Measurements from ENCODE around the gene PTGER2. TPM values are rescaled to one million over a fixed set of nuclear protein-coding genes. Genes with fewer than 3 reads are reported as not detected.

The PTGER2 gene
- total RNA-seq, 1 experiment from 2014 or later: 0.57 TPM

DNA sequence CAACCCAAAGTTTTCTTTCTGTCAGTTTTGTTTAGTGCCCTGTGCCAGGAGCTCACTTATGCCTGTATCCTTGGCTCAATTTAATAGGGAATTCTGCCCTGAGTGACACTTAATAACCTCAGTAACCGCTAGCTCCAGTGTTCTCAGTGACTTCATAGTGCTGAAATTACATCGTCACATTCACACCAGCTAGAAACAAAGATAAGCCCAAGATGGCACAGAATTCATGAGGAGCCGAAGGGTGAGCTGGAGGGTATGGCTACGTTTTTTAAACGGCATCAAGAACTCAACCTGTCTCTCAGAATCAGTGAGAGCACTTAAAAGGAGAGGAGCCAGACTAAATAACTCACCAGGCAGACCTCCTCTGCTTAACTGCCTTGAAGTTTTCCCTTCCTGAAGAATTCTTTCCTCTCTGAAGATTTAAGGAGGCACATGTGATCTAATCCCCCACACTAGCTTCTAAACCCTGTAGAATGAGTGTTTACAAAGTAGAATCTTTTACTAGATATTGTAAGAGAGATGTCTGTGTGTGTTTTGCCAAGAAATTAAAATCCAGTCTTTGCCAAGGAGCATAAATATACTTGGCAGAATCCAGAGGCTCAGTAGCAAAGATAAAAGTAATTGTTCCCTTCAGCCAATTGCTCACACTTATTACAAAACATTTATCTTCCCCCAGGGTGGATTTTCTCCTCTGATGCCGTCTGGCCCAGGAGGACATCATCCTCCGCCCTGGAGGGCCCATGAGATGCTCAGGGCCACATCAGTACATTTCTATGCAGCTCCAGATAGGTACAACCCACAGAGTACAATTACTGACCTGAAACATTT is 37.3 kb downstream of the PTGER2 start:
- ChIA-PET RAD21 (ENCODE audit: low non-redundant PET in 1 of 2, low total read pairs in 2 of 2, uncharacterized antibody in 2 of 2, unreplicated experiment in 2 of 2) (no interaction called here), POLR2A (no interaction called here), CTCF (no interaction called here)
- intact Hi-C loops (cut with micrococcal nuclease): no loop called here
- no peaks in the 10 kb centered on the region for H3K36me3 ChIP-seq (ENCODE audit: control insufficient read depth in 1 of 2, insufficient read depth in 2 of 2, low read length in 2 of 2)
- H3K4me1 ChIP-seq (ENCODE audit: control insufficient read depth in 1 of 2, insufficient read depth in 2 of 2, low read length in 2 of 2): peaks cover 0 to 8% of the 10 kb centered on the region in 2 experiments; a peak in 1 of 4 replicates
- H3K9me2 ChIP-seq (ENCODE audit: insufficient read depth): 0 out of 2 replicates have a peak, but pooled peaks cover 5% of the 10 kb centered on the region
- no peak for TF ChIP-seq CBX3 (IDR thresholded peaks at IDR 0.05; ENCODE audit: low read depth)
- no peak for TF ChIP-seq ELF1 (IDR thresholded peaks at IDR 0.05; ENCODE audit: borderline replicate concordance, low read depth)
- TF ChIP-seq EZH2 (IDR thresholded peaks at IDR 0.05): no peak
- no peak for TF ChIP-seq YY1 (IDR thresholded peaks at IDR 0.05; ENCODE audit: extremely low read depth, insufficient replicate concordance, low read depth, low read length)
- TF ChIP-seq, protein P1, sequence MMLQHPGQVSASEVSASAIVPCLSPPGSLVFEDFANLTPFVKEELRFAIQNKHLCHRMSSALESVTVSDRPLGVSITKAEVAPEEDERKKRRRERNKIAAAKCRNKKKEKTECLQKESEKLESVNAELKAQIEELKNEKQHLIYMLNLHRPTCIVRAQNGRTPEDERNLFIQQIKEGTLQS (IDR thresholded peaks at IDR 0.05): no peak
- no peak for TF ChIP-seq JUND (IDR thresholded peaks at IDR 0.05)
- no peak for TF ChIP-seq FOSL1 (IDR thresholded peaks at IDR 0.05; ENCODE audit: low read depth)
- TF ChIP-seq SIN3A (IDR thresholded peaks at IDR 0.05; ENCODE audit: low read depth): no peak
- no peak for TF ChIP-seq SRF (IDR thresholded peaks at IDR 0.05; ENCODE audit: low read depth)
- no peak for TF ChIP-seq CEBPB (IDR thresholded peaks at IDR 0.05; ENCODE audit: low read depth)
- H2AFZ ChIP-seq (ENCODE audit: low read depth, low read length, poor library complexity, severe bottlenecking): no peak overlapping the region
- DNase-seq (ENCODE audit: low read depth, low spot score) (no peak), ATAC-seq (no peak)
- no peaks in the 10 kb centered on the region for H3K79me2 ChIP-seq (ENCODE audit: insufficient read depth, low read length)
- H4K20me1 ChIP-seq (ENCODE audit: insufficient read depth): no peaks in the 10 kb centered on the region
- H3K9me3 ChIP-seq (ENCODE audit: control insufficient read depth in 1 of 2, insufficient read depth in 1 of 2, low read depth in 1 of 2, low read length in 2 of 2): no peaks in the 10 kb centered on the region
- BruUV-seq (replicated peaks): no TSS peak
- H3K9ac ChIP-seq (ENCODE audit: low read length): no peak overlapping the region
- no peaks in the 10 kb centered on the region for H3K27me3 ChIP-seq (ENCODE audit: insufficient read depth, low read length)
- H3K4me3 ChIP-seq (replicated peaks in 1 of 2; ENCODE audit: low read depth in 1 of 2, low read length in 2 of 2): no peak overlapping the region
- H3K27ac ChIP-seq (ENCODE audit: low read depth, low read length): no peak overlapping the region
- no peak overlapping the region for H3K4me2 ChIP-seq (ENCODE audit: low read length)

DNA sequence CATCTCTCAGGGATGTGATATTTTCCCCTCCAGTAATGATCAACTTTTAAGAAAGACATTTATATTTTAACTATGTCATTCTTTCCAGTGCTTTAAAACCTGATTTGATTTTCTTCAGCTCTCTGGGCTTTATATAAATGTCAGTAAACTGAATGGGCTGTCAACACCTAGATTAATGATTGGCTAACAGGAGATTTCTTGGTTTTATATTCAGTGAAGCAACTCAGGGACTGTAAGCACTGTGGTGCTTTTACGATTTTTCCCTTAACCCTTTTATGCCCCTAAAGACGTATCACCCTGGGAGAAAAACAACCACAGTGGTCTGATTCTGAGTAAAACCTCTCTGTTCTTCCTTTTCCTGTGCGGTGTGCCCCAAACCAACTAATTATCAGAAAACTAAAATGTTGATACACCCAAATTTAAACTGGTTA is 38.0 kb downstream of the PTGER2 start:
- ATAC-seq: no peak
- intact Hi-C loops (cut with micrococcal nuclease): no loop called here
- no peaks in the 10 kb centered on the region for H3K9me3 ChIP-seq (ENCODE audit: control insufficient read depth in 1 of 2, insufficient read depth in 1 of 2, low read depth in 1 of 2, low read length in 2 of 2)
- H3K4me1 ChIP-seq (ENCODE audit: control insufficient read depth in 1 of 2, insufficient read depth in 2 of 2, low read length in 2 of 2): peaks cover 0 to 8% of the 10 kb centered on the region in 2 experiments; a peak in 1 of 4 replicates
- no peaks in the 10 kb centered on the region for H3K27me3 ChIP-seq (ENCODE audit: insufficient read depth, low read length)
- no TSS peak for BruUV-seq (replicated peaks)
- H3K4me3 ChIP-seq (replicated peaks in 1 of 2; ENCODE audit: low read depth in 1 of 2, low read length in 2 of 2): no peak overlapping the region
- no peaks in the 10 kb centered on the region for H3K36me3 ChIP-seq (ENCODE audit: control insufficient read depth in 1 of 2, insufficient read depth in 2 of 2, low read length in 2 of 2)
- H3K79me2 ChIP-seq (ENCODE audit: insufficient read depth, low read length): no peaks in the 10 kb centered on the region
- no peaks in the 10 kb centered on the region for H4K20me1 ChIP-seq (ENCODE audit: insufficient read depth)
- ChIA-PET CTCF (no interaction called here), RAD21 (ENCODE audit: low non-redundant PET in 1 of 2, low total read pairs in 2 of 2, uncharacterized antibody in 2 of 2, unreplicated experiment in 2 of 2) (no interaction called here), POLR2A (no interaction called here)
- no peak overlapping the region for H3K27ac ChIP-seq (ENCODE audit: low read depth, low read length)
- H3K4me2 ChIP-seq (ENCODE audit: low read length): no peak overlapping the region
- no peak for TF ChIP-seq ZFX (IDR thresholded peaks at IDR 0.05)
- no peak for TF ChIP-seq EZH2phosphoT487 (IDR thresholded peaks at IDR 0.05; ENCODE audit: borderline replicate concordance)
- H3K9me2 ChIP-seq (ENCODE audit: insufficient read depth): 0 out of 2 replicates have a peak, but pooled peaks cover 5% of the 10 kb centered on the region
- no peak for DNase-seq (ENCODE audit: low read depth, low spot score)
- H2AFZ ChIP-seq (ENCODE audit: low read depth, low read length, poor library complexity, severe bottlenecking): no peak overlapping the region
- H3K9ac ChIP-seq (ENCODE audit: low read length): no peak overlapping the region
